GM23338 (cell line): ENCODE results near the gene SLC38A10. TPM values are rescaled to one million over a fixed set of nuclear protein-coding genes. Genes with fewer than 3 reads are reported as not detected.

Source experiments
- ATAC-seq: fragments of 200-7000 bp; cut with Tn5 transposase; 3 replicates; pipeline ENCODE4 v1.9.1; 2020
- DNase-seq: peaks from one replicate; pipeline ENCODE4 v3.0.0-alpha.2; 2015; ENCODE audit warnings: low spot score
- H2AFZ ChIP-seq: fragments of 200-600 bp; sonication (generic); 2 replicates; pipeline ENCODE4 v1.8.0; 2016; ENCODE audit warnings: antibody characterized with exemption, mild to moderate bottlenecking, moderate library complexity
- H3F3A ChIP-seq: fragments of 200-600 bp; sonication (generic); replicated peaks from 2 replicates; pipeline ENCODE4 v1.8.0; 2017; ENCODE audit warnings: antibody characterized with exemption, mixed run types, low read depth
- H3K27ac ChIP-seq: fragments of 200-600 bp; sonication (generic); 2 replicates; pipeline ENCODE4 v1.6.1; 2016; ENCODE audit warnings: low read depth
- H3K27me3 ChIP-seq: fragments of 200-600 bp; sonication (generic); 2 replicates; pipeline ENCODE4 v1.8.0; 2016; ENCODE audit warnings: mild to moderate bottlenecking, mixed run types, moderate library complexity; ENCODE audit not compliant: insufficient read depth
- H3K36me3 ChIP-seq: fragments of 200-600 bp; sonication (generic); 2 replicates; pipeline ENCODE4 v1.8.0; 2016; ENCODE audit warnings: mild to moderate bottlenecking; ENCODE audit not compliant: insufficient read depth
- H3K4me1 ChIP-seq: fragments of 200-600 bp; sonication (generic); 2 replicates; pipeline ENCODE4 v1.8.0; 2016; ENCODE audit warnings: mild to moderate bottlenecking, moderate library complexity; ENCODE audit not compliant: insufficient read depth
- H3K4me2 ChIP-seq: fragments of 200-600 bp; sonication (generic); 2 replicates; pipeline ENCODE4 v1.7.1; 2017; ENCODE audit warnings: mixed run types
- H3K4me3 ChIP-seq: fragments of 200-600 bp; sonication (generic); 2 replicates; pipeline ENCODE4 v1.6.1; 2016; ENCODE audit warnings: mixed run types
- H3K79me2 ChIP-seq: fragments of 200-600 bp; sonication (generic); replicated peaks from 2 replicates; pipeline ENCODE4 v1.8.0; 2017; ENCODE audit warnings: mild to moderate bottlenecking; ENCODE audit not compliant: insufficient read depth
- H3K9me2 ChIP-seq: fragments of 200-600 bp; sonication (generic); 2 replicates; pipeline ENCODE4 v1.8.0; 2017; ENCODE audit not compliant: insufficient read depth
- H4K20me1 ChIP-seq: fragments of 200-600 bp; sonication (generic); replicated peaks from 2 replicates; pipeline ENCODE4 v1.8.0; 2017; ENCODE audit warnings: mild to moderate bottlenecking; ENCODE audit not compliant: insufficient read depth
- H3K27ac Mint-ChIP-seq: 2 replicates; pipeline ENCODE4 v1.8.0; 2020; ENCODE audit warnings: inconsistent platforms, mild to moderate bottlenecking, moderate library complexity, mixed read lengths
- H3K27me3 Mint-ChIP-seq: 3 replicates; pipeline ENCODE4 v1.8.0; 2022; ENCODE audit warnings: low read depth, mild to moderate bottlenecking, moderate library complexity, mixed read lengths, inconsistent platforms; ENCODE audit not compliant: insufficient read depth, poor library complexity
- H3K36me3 Mint-ChIP-seq: 3 replicates; pipeline ENCODE4 v1.8.0; 2021; ENCODE audit warnings: low read depth, mild to moderate bottlenecking, inconsistent platforms, moderate library complexity, mixed read lengths
- H3K4me1 Mint-ChIP-seq: 3 replicates; pipeline ENCODE4 v1.8.0; 2020; ENCODE audit warnings: mild to moderate bottlenecking, inconsistent platforms, mixed read lengths
- H3K4me3 Mint-ChIP-seq: 3 replicates; pipeline ENCODE4 v1.8.0; 2021; ENCODE audit warnings: moderate library complexity, mild to moderate bottlenecking, inconsistent platforms, mixed read lengths
- H3K9me3 Mint-ChIP-seq: 3 replicates; pipeline ENCODE4 v1.8.0; 2020; ENCODE audit warnings: moderate library complexity, mild to moderate bottlenecking, inconsistent platforms, mixed read lengths
- EZH2phosphoT487 ChIP-seq: fragments of 200-600 bp; sonication (generic); IDR thresholded peaks from one replicate; pipeline ENCODE4 v1.8.1; 2018; ENCODE audit warnings: antibody characterized with exemption; ENCODE audit not compliant: unreplicated experiment
- POLR2AphosphoS5 ChIP-seq: IDR thresholded peaks from 2 replicates; pipeline ENCODE4 v1.6.1; 2016; ENCODE audit warnings: antibody characterized with exemption, low read depth
- STAT1 ChIP-seq: IDR thresholded peaks from one replicate; pipeline ENCODE4 v1.6.1; 2016; ENCODE audit warnings: antibody characterized with exemption; ENCODE audit not compliant: unreplicated experiment
- ZNF114 ChIP-seq: fragments of 250-450 bp; sonication (Bioruptor Pico); IDR thresholded peaks from 2 replicates; pipeline ENCODE4 v1.5.0; 2020; ENCODE audit warnings: mild to moderate bottlenecking, moderate library complexity
- ZNF331 ChIP-seq: fragments of 250-450 bp; sonication (Bioruptor Pico); IDR thresholded peaks from 2 replicates; pipeline ENCODE4 v1.5.0; 2020; ENCODE audit warnings: low read depth, mild to moderate bottlenecking, moderate library complexity
- polyA plus RNA-seq: library from polyadenylated mRNA; unstranded; fragments of >200 nt; fragmentation: Nextera tagmentation; extraction: Ambion mirVana; gene quantifications from 2 replicates; pipeline ENCODE4 v1.2.1, GENCODE V29; 2016
- total RNA-seq: library from RNA; depleted of rRNA; stranded (reverse); fragments of >200 nt; shearing (Covaris generic); gene quantifications from 2 replicates; pipeline ENCODE4 v1.2.3, GENCODE V29; 2014
- TF ChIP-seq, protein P1 (sequence below): IDR thresholded peaks from one replicate; pipeline ENCODE4 v1.6.1; 2018; ENCODE audit warnings: antibody characterized with exemption; ENCODE audit not compliant: unreplicated experiment

The SLC38A10 gene
- total and polyA plus RNA-seq, 2 experiments from 2014 or later, result 17.1 to 55.8 TPM

DNA sequence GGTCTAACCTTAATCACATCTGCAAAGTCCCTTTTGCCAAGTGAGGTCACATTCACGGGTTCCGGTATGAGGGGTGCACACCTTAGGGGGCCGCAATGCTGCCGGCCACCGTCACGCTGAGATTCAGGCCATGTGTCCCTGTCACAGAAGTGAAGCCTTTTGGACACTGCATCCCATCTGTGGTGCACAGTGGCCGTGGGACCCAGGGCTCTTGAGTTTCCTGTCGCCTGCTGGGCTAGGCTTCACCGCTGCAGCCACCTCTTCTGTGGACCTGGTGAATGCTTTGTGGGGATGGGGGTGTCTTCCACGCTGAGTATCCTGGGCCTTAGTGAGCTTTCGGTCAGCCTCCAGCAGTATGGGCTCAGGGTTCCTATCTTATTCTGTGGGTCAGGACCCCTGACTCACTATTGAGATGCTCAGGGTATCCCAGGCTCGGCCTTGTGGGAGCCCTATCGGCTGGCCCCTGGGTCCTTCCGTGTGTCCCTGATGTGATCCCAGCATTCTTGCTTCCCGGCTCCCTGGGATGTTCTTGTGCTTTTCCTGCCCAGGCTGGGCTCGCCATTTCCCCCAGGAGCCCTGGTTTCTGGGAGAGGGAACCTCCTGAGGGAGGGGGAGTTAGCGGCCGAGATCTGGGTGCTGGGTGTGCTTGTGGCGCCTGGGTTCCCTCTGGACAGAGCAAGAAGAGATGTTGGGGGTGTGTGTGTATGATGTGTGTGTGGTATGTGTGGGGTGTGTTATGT is 4.9 kb upstream of the SLC38A10 start (continued):
- TF ChIP-seq, protein P1, sequence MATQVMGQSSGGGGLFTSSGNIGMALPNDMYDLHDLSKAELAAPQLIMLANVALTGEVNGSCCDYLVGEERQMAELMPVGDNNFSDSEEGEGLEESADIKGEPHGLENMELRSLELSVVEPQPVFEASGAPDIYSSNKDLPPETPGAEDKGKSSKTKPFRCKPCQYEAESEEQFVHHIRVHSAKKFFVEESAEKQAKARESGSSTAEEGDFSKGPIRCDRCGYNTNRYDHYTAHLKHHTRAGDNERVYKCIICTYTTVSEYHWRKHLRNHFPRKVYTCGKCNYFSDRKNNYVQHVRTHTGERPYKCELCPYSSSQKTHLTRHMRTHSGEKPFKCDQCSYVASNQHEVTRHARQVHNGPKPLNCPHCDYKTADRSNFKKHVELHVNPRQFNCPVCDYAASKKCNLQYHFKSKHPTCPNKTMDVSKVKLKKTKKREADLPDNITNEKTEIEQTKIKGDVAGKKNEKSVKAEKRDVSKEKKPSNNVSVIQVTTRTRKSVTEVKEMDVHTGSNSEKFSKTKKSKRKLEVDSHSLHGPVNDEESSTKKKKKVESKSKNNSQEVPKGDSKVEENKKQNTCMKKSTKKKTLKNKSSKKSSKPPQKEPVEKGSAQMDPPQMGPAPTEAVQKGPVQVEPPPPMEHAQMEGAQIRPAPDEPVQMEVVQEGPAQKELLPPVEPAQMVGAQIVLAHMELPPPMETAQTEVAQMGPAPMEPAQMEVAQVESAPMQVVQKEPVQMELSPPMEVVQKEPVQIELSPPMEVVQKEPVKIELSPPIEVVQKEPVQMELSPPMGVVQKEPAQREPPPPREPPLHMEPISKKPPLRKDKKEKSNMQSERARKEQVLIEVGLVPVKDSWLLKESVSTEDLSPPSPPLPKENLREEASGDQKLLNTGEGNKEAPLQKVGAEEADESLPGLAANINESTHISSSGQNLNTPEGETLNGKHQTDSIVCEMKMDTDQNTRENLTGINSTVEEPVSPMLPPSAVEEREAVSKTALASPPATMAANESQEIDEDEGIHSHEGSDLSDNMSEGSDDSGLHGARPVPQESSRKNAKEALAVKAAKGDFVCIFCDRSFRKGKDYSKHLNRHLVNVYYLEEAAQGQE, result no peak
- TF ChIP-seq ZNF114 (CRISPR knock-in tag), result no peak

DNA sequence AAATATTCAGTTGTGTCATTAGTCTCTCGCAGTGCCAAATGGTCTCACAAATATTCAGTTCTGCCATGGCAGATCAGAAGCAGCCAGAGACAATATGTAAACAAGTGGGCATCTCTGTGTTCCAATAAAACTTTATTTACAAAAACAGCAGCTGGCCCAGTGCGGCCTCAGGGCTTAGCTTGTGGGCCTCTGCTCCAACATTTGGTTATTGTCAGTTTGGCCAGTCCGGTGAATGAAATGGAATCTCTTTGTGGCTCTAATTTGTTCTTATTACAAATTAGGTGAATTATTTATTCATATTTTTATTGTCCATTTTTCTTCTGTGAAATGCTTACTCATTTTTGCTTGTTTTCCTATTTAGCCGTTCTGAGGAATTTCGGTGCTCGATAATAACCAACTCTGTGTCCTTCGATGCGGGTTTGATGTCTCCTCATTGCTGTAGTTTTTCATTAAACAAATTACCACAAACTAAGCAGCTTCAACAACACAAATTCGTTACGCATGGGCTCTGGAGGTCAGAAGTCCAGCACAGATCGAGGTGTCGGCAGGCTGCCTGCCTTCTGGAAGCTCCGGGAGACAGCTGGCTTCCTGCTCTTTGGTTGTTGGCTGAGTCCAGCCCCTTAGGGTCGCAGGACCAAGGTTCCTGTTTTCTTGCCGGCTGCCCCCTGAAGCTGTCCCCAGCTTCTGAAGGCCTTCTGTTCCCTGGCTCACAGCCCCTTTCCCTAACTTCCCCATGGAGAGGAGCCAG is 4.1 kb upstream of the SLC38A10 start:
- H3K27me3 ChIP-seq, result no peaks in the 10 kb centered on the region
- H3K4me2 ChIP-seq, result no peak overlapping the region
- peaks cover 2% of the 10 kb centered on the region; the same call in 1 of the 2 replicates for H3K4me1 ChIP-seq
- Mint-ChIP-seq H3K9me3 (no peaks in the 10 kb centered on the region), H3K4me3 (no peak overlapping the region), H3K27ac (no peak overlapping the region), H3K36me3 (no peaks in the 10 kb centered on the region), H3K4me1 (peaks cover 12% of the 10 kb centered on the region), H3K27me3 (peaks cover 7% of the 10 kb centered on the region)
- peaks cover 2% of the 10 kb centered on the region for H3K79me2 ChIP-seq
- no peaks in the 10 kb centered on the region for H3K36me3 ChIP-seq
- no peak overlapping the region; the same call in 1 of the 2 replicates for H2AFZ ChIP-seq
- DNase-seq, result no peak
- peaks cover 3% of the 10 kb centered on the region; the same call in 1 of the 2 replicates for H4K20me1 ChIP-seq
- no peak overlapping the region for H3K4me3 ChIP-seq
- no peak for ATAC-seq
- TF ChIP-seq STAT1, result no peak
- no peak for TF ChIP-seq ZNF331
- H3K27ac ChIP-seq, result no peak overlapping the region
- H3K9me2 ChIP-seq, result no peaks in the 10 kb centered on the region
- peaks cover 4% of the 10 kb centered on the region; the same call in 1 of the 2 replicates for H3F3A ChIP-seq

DNA sequence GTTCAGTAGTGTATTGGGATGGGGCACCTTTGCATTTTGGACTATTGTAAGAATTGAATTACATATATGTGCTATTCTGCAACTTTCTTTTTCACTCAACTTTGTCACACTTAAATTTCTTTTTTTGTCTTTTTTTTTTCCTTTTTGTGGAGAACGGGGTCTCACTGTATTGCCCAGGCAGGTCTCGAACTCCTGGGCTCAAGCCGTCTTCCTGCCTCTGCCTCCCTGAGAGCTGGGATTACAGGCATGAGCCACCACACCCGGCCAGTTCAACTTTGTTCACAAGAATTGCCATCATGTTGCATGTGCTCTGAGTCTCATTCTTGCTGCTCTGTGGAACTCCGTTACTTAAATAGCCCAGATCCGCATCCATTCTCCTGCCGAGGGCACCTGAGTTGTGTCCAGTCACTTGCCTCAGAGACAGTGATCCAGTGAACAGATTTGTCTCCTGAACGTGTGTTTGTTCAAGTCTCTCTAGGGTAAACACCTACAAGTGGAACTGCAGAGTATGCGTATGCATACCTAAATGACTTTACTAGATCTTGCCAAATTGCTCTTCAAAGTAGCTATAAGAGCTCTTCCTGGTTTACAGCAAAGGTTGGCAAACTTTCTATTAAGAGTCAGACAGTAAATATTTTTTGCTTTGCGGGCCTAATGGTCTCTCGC is 3.4 kb upstream of the SLC38A10 start:
- H3K4me3 ChIP-seq, result no peak overlapping the region
- H3K4me1 ChIP-seq, result peaks cover 4% of the 10 kb centered on the region; the same call in 1 of the 2 replicates
- Mint-ChIP-seq H3K4me1 (peaks cover 13% of the 10 kb centered on the region), H3K4me3 (no peak overlapping the region), H3K27ac (no peak overlapping the region), H3K9me3 (no peaks in the 10 kb centered on the region), H3K27me3 (peaks cover 7% of the 10 kb centered on the region), H3K36me3 (no peaks in the 10 kb centered on the region)
- DNase-seq (no peak), ATAC-seq (no peak)
- no peak overlapping the region for H2AFZ ChIP-seq
- TF ChIP-seq POLR2AphosphoS5 (no peak), EZH2phosphoT487 (no peak)
- H4K20me1 ChIP-seq, result peaks cover 10% of the 10 kb centered on the region
- H3F3A ChIP-seq, result peaks cover 4% of the 10 kb centered on the region; the same call in 1 of the 2 replicates
- no peak overlapping the region for H3K4me2 ChIP-seq
- no peaks in the 10 kb centered on the region for H3K9me2 ChIP-seq
- no peaks in the 10 kb centered on the region for H3K36me3 ChIP-seq
- H3K27ac ChIP-seq, result no peak overlapping the region
- H3K79me2 ChIP-seq, result peaks cover 9% of the 10 kb centered on the region
- H3K27me3 ChIP-seq, result no peaks in the 10 kb centered on the region
